A549 (cell line): ENCODE measurements around the gene DNAH11. TPM values are rescaled to one million over a fixed set of nuclear protein-coding genes. Genes with fewer than 3 reads are reported as not detected.

Experiments used
- ATAC-seq, 2 experiments: fragments of 200-7000 bp in 1 of 2; fragments of >200 bp in 1 of 2; cut with Nextera tagmentation in 1 of 2; cut with Tn5 transposase in 1 of 2; 3 replicates each; pipeline versions ENCODE4 v1.8.0 to v1.9.1; 2018 to 2020; ENCODE audit warnings: mild to moderate bottlenecking in 1 of 2, moderate library complexity in 1 of 2
- CTCF ChIA-PET: fragments of 300-600 bp; sonication (Branson Sonifier 250); formaldehyde crosslinking; extraction: SDS; loops from one replicate; lab custom pipeline; 2021; ENCODE audit warnings: antibody characterized with exemption, inconsistent platforms; lab: Yijun Ruan, JAX
- POLR2A ChIA-PET: fragments of 350-600 bp; formaldehyde crosslinking; extraction: SDS; loops from one replicate; lab custom pipeline; 2021; ENCODE audit warnings: antibody characterized with exemption, inconsistent platforms; lab: Yijun Ruan, JAX
- DNase-seq, 2 experiments: peaks; one replicate each; pipeline versions ENCODE4 v3.0.0 to v3.0.0-alpha.2; 2011 to 2016; ENCODE audit warnings: low read depth in 1 of 2, low spot score in 1 of 2
- FAIRE-seq: peaks from 2 replicates; lab custom pipeline; 2011; peaks lifted over from hg19 to GRCh38; lab: Jason Lieb, UNC
- H3K27ac ChIP-seq, 2 experiments: fragments of >200 bp; sonication (Bioruptor Twin); formaldehyde crosslinking; 3 replicates each; pipeline ENCODE4 v1.5.1; 2016 to 2017
- H3K4me1 ChIP-seq: fragments of >200 bp; sonication (Bioruptor Twin); formaldehyde crosslinking; 3 replicates; pipeline ENCODE4 v1.6.1; 2016
- H3K4me2 ChIP-seq: fragments of >200 bp; sonication (Bioruptor Twin); formaldehyde crosslinking; 3 replicates; pipeline ENCODE4 v1.6.1; 2016
- H3K4me3 ChIP-seq: fragments of >200 bp; sonication (Bioruptor Twin); formaldehyde crosslinking; 3 replicates; pipeline ENCODE4 v1.5.1; 2016
- H3K9me3 ChIP-seq: fragments of >200 bp; sonication (Bioruptor Twin); formaldehyde crosslinking; 3 replicates; pipeline ENCODE4 v1.6.1; 2016
- BCL3 ChIP-seq: fragments of >200 bp; sonication (Bioruptor Twin); formaldehyde crosslinking; IDR thresholded peaks from 3 replicates; pipeline ENCODE4 v1.6.1; 2016
- CBX8 ChIP-seq: fragments of 200-600 bp; sonication (generic); IDR thresholded peaks from 2 replicates; pipeline ENCODE4 v1.6.1; 2016
- CEBPB ChIP-seq, 2 experiments: fragments of >200 bp in 1 of 2; sonication (Bioruptor Twin) in 1 of 2; formaldehyde crosslinking in 1 of 2; IDR thresholded peaks; 2 replicates each; pipeline ENCODE4 v1.6.1; 2012 to 2016
- E2F6 ChIP-seq: IDR thresholded peaks from 2 replicates; pipeline ENCODE4 v1.6.1; 2012; ENCODE audit warnings: low read depth, borderline replicate concordance
- GATA3 ChIP-seq: IDR thresholded peaks from 2 replicates; pipeline ENCODE4 v1.6.1; 2012; ENCODE audit warnings: borderline replicate concordance
- HEYL ChIP-seq: fragments of 250-450 bp; sonication (Bioruptor Pico); IDR thresholded peaks from 2 replicates; pipeline ENCODE4 v1.8.0; 2021; ENCODE audit warnings: mild to moderate bottlenecking, moderate library complexity
- HOXA7 ChIP-seq: fragments of 250-450 bp; sonication (Bioruptor Pico); IDR thresholded peaks from 2 replicates; pipeline ENCODE4 v1.5.0; 2020; ENCODE audit warnings: mild to moderate bottlenecking, moderate library complexity
- HOXB13 ChIP-seq: fragments of 250-450 bp; sonication (Bioruptor Pico); IDR thresholded peaks from 2 replicates; pipeline ENCODE4 v1.5.0; 2020; ENCODE audit warnings: low read depth, mild to moderate bottlenecking, moderate library complexity
- KDM5A ChIP-seq: fragments of 200-600 bp; sonication (generic); IDR thresholded peaks from 2 replicates; pipeline ENCODE4 v1.6.1; 2016; ENCODE audit warnings: antibody characterized with exemption, mild to moderate bottlenecking
- MYC ChIP-seq: IDR thresholded peaks from 2 replicates; pipeline ENCODE4 v1.6.1; 2012; ENCODE audit warnings: mild to moderate bottlenecking, inconsistent platforms, low read length, improper control_type of control experiment, borderline replicate concordance
- NPAS2 ChIP-seq: fragments of 250-450 bp; sonication (Bioruptor Pico); IDR thresholded peaks from 2 replicates; pipeline ENCODE4 v1.8.0; 2022; ENCODE audit warnings: mild to moderate bottlenecking, moderate library complexity, borderline replicate concordance
- PHF8 ChIP-seq: fragments of 200-600 bp; sonication (generic); IDR thresholded peaks from 2 replicates; pipeline ENCODE4 v1.6.1; 2016; ENCODE audit warnings: low read depth, mild to moderate bottlenecking, antibody characterized with exemption, moderate library complexity, borderline replicate concordance
- POLR2A ChIP-seq: IDR thresholded peaks from 2 replicates; pipeline ENCODE4 v1.6.1; 2012; ENCODE audit warnings: mild to moderate bottlenecking, low read length
- RAD21 ChIP-seq, 2 experiments: fragments of >200 bp in 1 of 2; sonication (Bioruptor Twin) in 1 of 2; formaldehyde crosslinking in 1 of 2; IDR thresholded peaks in 1 of 2; conservative IDR thresholded peaks in 1 of 2; 2 replicates in 1 of 2; 3 replicates in 1 of 2; pipeline ENCODE4 v1.6.1; 2012 to 2018; ENCODE audit warnings: inconsistent platforms in 1 of 2
- RARB ChIP-seq: fragments of 250-450 bp; sonication (Bioruptor Pico); IDR thresholded peaks from 2 replicates; pipeline ENCODE4 v1.8.0; 2021; ENCODE audit warnings: mild to moderate bottlenecking, moderate library complexity
- RCOR1 ChIP-seq: fragments of 150-350 bp; IDR thresholded peaks from 2 replicates; pipeline ENCODE4 v1.6.1; 2014; ENCODE audit warnings: antibody characterized with exemption, low read length, low read depth
- RNF2 ChIP-seq: fragments of 200-600 bp; sonication (generic); IDR thresholded peaks from 2 replicates; pipeline ENCODE4 v1.6.1; 2016; ENCODE audit warnings: low read depth, mild to moderate bottlenecking, antibody characterized with exemption, moderate library complexity, borderline replicate concordance
- SMC3 ChIP-seq: fragments of >200 bp; sonication (Bioruptor Twin); formaldehyde crosslinking; IDR thresholded peaks from 3 replicates; pipeline ENCODE4 v1.6.1; 2018; ENCODE audit warnings: inconsistent platforms
- TFCP2L1 ChIP-seq: fragments of 250-450 bp; sonication (Bioruptor Pico); IDR thresholded peaks from 2 replicates; pipeline ENCODE4 v1.5.0; 2021; ENCODE audit warnings: mild to moderate bottlenecking
- TP53 ChIP-seq: fragments of 250-450 bp; sonication (Bioruptor Pico); IDR thresholded peaks from 2 replicates; pipeline ENCODE4 v1.5.0; 2021; ENCODE audit warnings: mild to moderate bottlenecking, moderate library complexity
- USF2 ChIP-seq: fragments of 450-650 bp; IDR thresholded peaks from 2 replicates; pipeline ENCODE4 v1.6.1; 2014; ENCODE audit warnings: antibody characterized with exemption
- ZC3H11A ChIP-seq: fragments of 450-650 bp; IDR thresholded peaks from 2 replicates; pipeline ENCODE4 v1.6.1; 2014; ENCODE audit warnings: antibody characterized with exemption, mild to moderate bottlenecking
- ZFP36 ChIP-seq: fragments of 450-650 bp; IDR thresholded peaks from 2 replicates; pipeline ENCODE4 v1.6.1; 2014; ENCODE audit warnings: borderline replicate concordance; ENCODE audit not compliant: partially characterized antibody
- ZSCAN20 ChIP-seq: fragments of 250-450 bp; sonication (Bioruptor Pico); IDR thresholded peaks from 2 replicates; pipeline ENCODE4 v1.8.0; 2022; ENCODE audit warnings: mild to moderate bottlenecking, moderate library complexity
- WGBS: methylation state at CpG from one replicate; pipeline ENCODE4 v1.1.6; 2017; ENCODE audit errors: missing lambda C conversion rate; 5-methylcytosine and 5-hydroxymethylcytosine counted together
- polyA plus RNA-seq, 4 experiments: library from polyadenylated mRNA; depleted of rRNA in 3 of 4; stranded (reverse); fragments of >200 nt; fragmentation: RNase III in 1 of 4; extraction: RNeasy Plus Mini Kit Qiagen cat#74134 plus additional on column Dnase treatment in 1 of 4; gene quantifications; 2 replicates in 3 of 4; 3 replicates in 1 of 4; pipeline ENCODE4 v1.2.3, GENCODE V29; 2011 to 2017
- TF ChIP-seq, protein P1 (sequence below): fragments of 250-450 bp; sonication (Bioruptor Pico); IDR thresholded peaks from 2 replicates; pipeline ENCODE4 v1.5.0; 2021; ENCODE audit warnings: mild to moderate bottlenecking, moderate library complexity, borderline replicate concordance

Gene DNAH11
- polyA plus RNA-seq, 2 of the 4 experiments (the other 2 are of a cell fraction), result 0.03 to 0.13 TPM

DNA sequence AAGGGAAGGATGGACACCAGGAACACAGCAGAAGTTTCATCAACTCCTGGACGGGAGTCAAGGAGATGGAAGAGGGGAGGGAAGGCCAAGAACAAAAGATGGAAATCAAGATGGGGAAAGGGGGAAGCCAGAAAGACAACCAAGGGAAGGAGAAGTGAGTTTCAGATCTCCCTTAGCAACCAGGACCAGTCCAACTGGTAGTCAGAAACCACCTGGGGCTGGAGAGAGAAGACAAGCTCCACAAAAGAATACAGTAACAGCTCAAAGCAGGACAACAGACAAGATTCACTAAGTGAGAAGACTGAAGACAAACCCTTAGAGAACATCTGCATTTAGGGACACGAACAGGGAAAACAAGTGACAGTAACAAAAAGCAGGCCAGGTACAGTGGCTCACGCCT is 372.3 kb downstream of the DNAH11 start (continued):
- TF ChIP-seq, protein P1, sequence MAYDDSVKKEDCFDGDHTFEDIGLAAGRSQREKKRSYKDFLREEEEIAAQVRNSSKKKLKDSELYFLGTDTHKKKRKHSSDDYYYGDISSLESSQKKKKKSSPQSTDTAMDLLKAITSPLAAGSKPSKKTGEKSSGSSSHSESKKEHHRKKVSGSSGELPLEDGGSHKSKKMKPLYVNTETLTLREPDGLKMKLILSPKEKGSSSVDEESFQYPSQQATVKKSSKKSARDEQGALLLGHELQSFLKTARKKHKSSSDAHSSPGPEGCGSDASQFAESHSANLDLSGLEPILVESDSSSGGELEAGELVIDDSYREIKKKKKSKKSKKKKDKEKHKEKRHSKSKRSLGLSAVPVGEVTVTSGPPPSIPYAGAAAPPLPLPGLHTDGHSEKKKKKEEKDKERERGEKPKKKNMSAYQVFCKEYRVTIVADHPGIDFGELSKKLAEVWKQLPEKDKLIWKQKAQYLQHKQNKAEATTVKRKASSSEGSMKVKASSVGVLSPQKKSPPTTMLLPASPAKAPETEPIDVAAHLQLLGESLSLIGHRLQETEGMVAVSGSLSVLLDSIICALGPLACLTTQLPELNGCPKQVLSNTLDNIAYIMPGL (CRISPR knock-in tag), result no peak
- TF ChIP-seq RNF2, result no peak
- no peak for TF ChIP-seq RARB (CRISPR knock-in tag)
- TF ChIP-seq NPAS2 (CRISPR knock-in tag), result no peak
- TF ChIP-seq SMC3, result no peak
- TF ChIP-seq CBX8, result no peak

DNA sequence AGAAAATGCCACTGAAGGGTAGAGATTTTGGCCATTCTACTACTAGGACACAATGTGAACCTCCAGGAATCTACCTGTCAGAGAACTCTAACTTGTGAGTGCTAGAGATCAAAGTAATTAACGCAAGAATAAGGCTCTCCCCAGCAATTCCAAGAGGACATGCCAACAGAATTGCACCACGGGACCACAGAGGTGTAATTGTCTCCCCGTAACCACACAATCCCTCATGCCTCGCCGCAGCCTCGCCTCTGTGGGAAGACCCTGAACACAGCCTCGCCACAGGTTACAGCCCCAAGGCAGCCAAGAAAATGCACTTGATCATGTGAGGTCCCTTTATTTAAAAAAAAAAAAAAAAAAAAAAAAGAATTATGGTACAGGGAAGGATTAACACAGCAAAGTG is 373.3 kb downstream of the DNAH11 start:
- H3K27ac ChIP-seq, result no peak overlapping the region
- no peaks in the 10 kb centered on the region for H3K4me1 ChIP-seq
- no peak overlapping the region for H3K4me2 ChIP-seq
- FAIRE-seq (no peak), ATAC-seq (no peak), DNase-seq (no peak)
- WGBS, result 75% methylated on average over 7 of the region's 7 CpGs
- TF ChIP-seq BCL3 (no peak), USF2 (no peak), GATA3 (no peak), ZC3H11A (no peak)
- ChIA-PET POLR2A (no interaction called here), CTCF (interaction anchor here (2.0 kb wide), 1 partner anchor 85 kb away, joined by 4 read pairs; no protein-coding TSS in a partner anchor)
- no peaks in the 10 kb centered on the region for H3K9me3 ChIP-seq
- H3K4me3 ChIP-seq, result no peak overlapping the region

GRCh38 chr7:21916629-21917028 is 373.8 kb downstream of the DNAH11 start:
- Histone ChIP-seq H3K4me1 (no peaks in the 10 kb centered on the region), H3K9me3 (no peaks in the 10 kb centered on the region), H3K4me2 (no peak overlapping the region), H3K27ac (no peak overlapping the region), H3K4me3 (no peak overlapping the region)
- FAIRE-seq (no peak), ATAC-seq (no peak), DNase-seq (no peak)
- 56% methylated on average over 5 of the region's 5 CpGs for WGBS
- TF ChIP-seq RNF2 (no peak), CEBPB (IDR thresholded peaks at IDR 0.05) (no peak), PHF8 (no peak), ZFP36 (no peak), HOXA7 (CRISPR knock-in tag) (no peak), POLR2A (no peak), RCOR1 (no peak), TP53 (CRISPR knock-in tag) (no peak), TFCP2L1 (CRISPR knock-in tag) (no peak), RAD21 (conservative IDR thresholded peaks at IDR 0.05 in 1 of 2, IDR thresholded peaks at IDR 0.05 in 1 of 2) (no peak), HOXB13 (CRISPR knock-in tag) (no peak), SMC3 (no peak), E2F6 (no peak), MYC (no peak), KDM5A (no peak), HEYL (CRISPR knock-in tag) (no peak), ZSCAN20 (CRISPR knock-in tag) (no peak)
- CTCF ChIA-PET, result interaction anchor here (1.2 to 2.0 kb wide), 2 partner anchors 28 to 84 kb away, joined by 3 to 4 read pairs; no protein-coding TSS in a partner anchor
- POLR2A ChIA-PET, result no interaction called here
